Measurements from ENCODE around the gene SRP14. TPM values are rescaled to one million over a fixed set of nuclear protein-coding genes. Genes with fewer than 3 reads are reported as not detected.

The SRP14 gene
- total RNA-seq, 4 donors from 2014 or later, result 194 to 357 (median 229) TPM

DNA sequence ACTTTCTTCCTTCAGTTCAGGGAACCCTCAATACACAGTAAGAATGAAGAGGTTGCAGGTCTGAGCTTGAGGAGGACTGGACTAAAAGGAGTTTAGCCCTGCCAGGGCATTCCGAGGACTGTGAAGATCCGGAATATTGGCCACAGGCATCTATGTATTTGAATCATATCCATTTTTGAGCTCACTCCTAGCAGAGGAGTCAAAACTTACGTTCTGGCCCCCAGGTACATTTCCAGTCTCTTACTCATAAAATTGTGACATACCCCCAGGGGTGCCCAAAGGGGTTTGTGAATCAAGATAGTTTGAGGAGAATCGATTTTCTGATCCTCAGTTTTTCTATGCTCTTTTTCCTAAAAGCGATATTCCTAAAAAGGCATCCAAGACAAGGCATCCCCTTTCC, 27.6 kb upstream of the SRP14 start:
- TF ChIP-seq EP300 (IDR thresholded peaks at IDR 0.05) (no peak), CTCF (IDR thresholded peaks at IDR 0.05) (no peak), POLR2A (IDR thresholded peaks at IDR 0.05) (no peak)
- H3K4me1 ChIP-seq, result peaks cover 0 to 22% (median 17%) of the 10 kb centered on the region in 4 donors
- no peaks in the 10 kb centered on the region for H3K27me3 ChIP-seq
- no peak overlapping the region for H3K27ac ChIP-seq
- H3K36me3 ChIP-seq, result no peaks in the 10 kb centered on the region
- no peak overlapping the region for H3K4me3 ChIP-seq
- 78 to 83% methylated on average over 5 of the region's 5 CpGs for WGBS, 2 donors
- no peak for DNase-seq (ENCODE audit: low spot score in 2 of 2)
- no peaks in the 10 kb centered on the region for H3K9me3 ChIP-seq

GRCh38 chr15:40065166-40065565, 26.2 kb upstream of the SRP14 start:
- Histone ChIP-seq H3K27ac (peak overlapping the region in 1 of 4 donors; percentile 40), H3K27me3 (no peaks in the 10 kb centered on the region), H3K9me3 (no peaks in the 10 kb centered on the region), H3K36me3 (no peaks in the 10 kb centered on the region), H3K4me3 (no peak overlapping the region), H3K4me1 (peaks cover 0 to 18% (median 16%) of the 10 kb centered on the region in 4 donors)
- DNase-seq (ENCODE audit: low spot score in 2 of 2), result no peak
- TF ChIP-seq CTCF (IDR thresholded peaks at IDR 0.05), result no peak
- TF ChIP-seq POLR2A (IDR thresholded peaks at IDR 0.05), result no peak
- TF ChIP-seq EP300 (IDR thresholded peaks at IDR 0.05), result no peak
- 86 to 92% methylated on average over 3 of the region's 3 CpGs for WGBS, 2 donors

GRCh38 chr15:40064231-40064894, 25.4 kb upstream of the SRP14 start:
- Histone ChIP-seq H3K27ac (peak overlapping the region in 1 of 4 donors; percentile 58), H3K9me3 (no peaks in the 10 kb centered on the region), H3K27me3 (no peaks in the 10 kb centered on the region), H3K4me3 (no peak overlapping the region), H3K4me1 (peaks cover 0 to 10% (median 8%) of the 10 kb centered on the region in 4 donors), H3K36me3 (no peaks in the 10 kb centered on the region)
- TF ChIP-seq CTCF (IDR thresholded peaks at IDR 0.05) (no peak), EP300 (IDR thresholded peaks at IDR 0.05) (no peak), POLR2A (IDR thresholded peaks at IDR 0.05) (no peak)
- 78 to 82% methylated on average over 8 of the region's 8 CpGs for WGBS, 2 donors
- no peak for DNase-seq (ENCODE audit: low spot score in 2 of 2)

DNA sequence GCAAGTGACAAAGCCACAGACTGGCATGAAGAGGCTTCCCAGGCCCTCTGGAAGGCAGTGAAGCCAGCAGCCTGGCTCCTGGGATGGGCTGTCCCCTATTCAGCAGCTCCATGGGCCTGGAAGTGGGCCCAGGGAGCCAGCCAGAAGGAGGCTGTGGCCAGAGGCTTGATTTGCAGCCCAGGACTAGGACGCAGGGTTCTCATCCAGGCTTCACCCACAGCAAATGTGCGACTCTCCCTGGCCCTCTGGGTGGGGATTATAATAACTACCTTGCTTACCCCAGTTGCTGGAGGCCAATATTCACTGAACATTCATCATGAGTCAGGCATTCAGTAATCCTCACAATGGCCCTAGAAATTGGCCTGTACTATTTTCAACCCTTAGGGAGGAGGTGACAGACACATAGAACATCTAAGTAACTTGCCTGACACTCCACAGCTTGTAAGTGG, 24.6 kb upstream of the SRP14 start:
- Histone ChIP-seq H3K27ac (no peak overlapping the region), H3K9me3 (no peaks in the 10 kb centered on the region), H3K27me3 (no peaks in the 10 kb centered on the region), H3K36me3 (no peaks in the 10 kb centered on the region), H3K4me1 (peaks cover 0 to 4% (median 1%) of the 10 kb centered on the region in 4 donors), H3K4me3 (no peak overlapping the region)
- WGBS, 2 donors, result 94 to 100% methylated on average over 2 of the region's 2 CpGs
- no peak for DNase-seq (ENCODE audit: low spot score in 2 of 2)
- TF ChIP-seq POLR2A (IDR thresholded peaks at IDR 0.05), result no peak
- TF ChIP-seq CTCF (IDR thresholded peaks at IDR 0.05), result no peak
- TF ChIP-seq EP300 (IDR thresholded peaks at IDR 0.05), result no peak

DNA sequence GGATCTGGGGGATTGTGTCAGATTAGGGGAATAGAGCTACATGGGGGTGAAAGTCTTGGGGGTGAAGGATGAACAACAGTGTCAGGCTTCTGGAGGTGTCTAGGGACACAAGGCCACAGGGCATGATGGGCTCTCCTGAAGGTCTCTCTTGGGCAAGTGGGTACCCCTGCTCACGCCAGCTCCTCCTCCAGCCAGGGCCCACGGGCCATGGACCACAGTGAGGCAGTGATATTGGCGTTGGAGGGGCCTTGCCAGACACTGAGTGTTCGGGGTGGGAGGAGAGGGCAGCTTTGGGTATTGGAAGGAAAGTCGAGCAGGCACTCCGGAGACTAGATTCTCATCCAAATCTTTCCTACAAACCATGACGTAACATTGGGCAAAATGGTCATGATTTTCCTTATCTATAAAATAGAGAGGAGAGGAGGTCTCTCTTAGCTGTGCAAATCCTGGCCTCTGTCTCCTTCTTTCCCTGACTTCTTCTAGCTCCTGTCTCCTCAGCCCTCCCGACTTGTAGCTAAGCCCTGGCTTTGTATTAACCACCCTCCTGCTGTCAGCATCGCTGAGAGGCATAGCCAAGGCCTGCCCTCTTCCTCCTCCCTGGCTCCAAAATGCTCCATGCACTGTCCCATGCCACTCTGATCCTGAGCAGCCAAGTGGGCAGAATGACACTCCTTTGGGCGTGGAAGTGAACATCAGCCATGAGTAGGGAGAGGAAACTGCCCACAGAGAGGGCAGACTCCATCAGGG, 24.0 kb upstream of the SRP14 start:
- no peak overlapping the region for H3K4me3 ChIP-seq
- no peak overlapping the region for H3K27ac ChIP-seq
- TF ChIP-seq CTCF (IDR thresholded peaks at IDR 0.05) (no peak), EP300 (IDR thresholded peaks at IDR 0.05) (no peak), POLR2A (IDR thresholded peaks at IDR 0.05) (no peak)
- H3K9me3 ChIP-seq, result no peaks in the 10 kb centered on the region
- no peaks in the 10 kb centered on the region for H3K27me3 ChIP-seq
- 88 to 89% methylated on average over 10 of the region's 10 CpGs for WGBS, 2 donors
- DNase-seq (ENCODE audit: low spot score in 2 of 2), result no peak
- H3K36me3 ChIP-seq, result no peaks in the 10 kb centered on the region
- H3K4me1 ChIP-seq, result no peaks in the 10 kb centered on the region
